Cardiac muscle cell (in vitro differentiated cells and primary cell): ENCODE measurements around the gene GPHA2. TPM values are rescaled to one million over a fixed set of nuclear protein-coding genes. Genes with fewer than 3 reads are reported as not detected.

Experiments
- DNase-seq, 2 donors: peaks; one replicate each; pipeline versions ENCODE4 v3.0.0 to v3.0.0-alpha.2; 2010 to 2017; ENCODE audit warnings: low read depth in 1 of 2, low spot score in 1 of 2
- H3K27ac ChIP-seq: fragments of 200-600 bp; sonication (generic); 2 replicates; pipeline ENCODE4 v1.5.1; 2016
- H3K27me3 ChIP-seq: fragments of 200-600 bp; sonication (generic); 2 replicates; pipeline ENCODE4 v1.6.0; 2016; ENCODE audit warnings: control low read depth
- H3K36me3 ChIP-seq: fragments of 200-600 bp; sonication (generic); 2 replicates; pipeline ENCODE4 v1.5.1; 2016; ENCODE audit warnings: control low read depth
- H3K4me1 ChIP-seq: fragments of 200-600 bp; sonication (generic); 2 replicates; pipeline ENCODE4 v1.8.1; 2017; ENCODE audit warnings: low read depth, mild to moderate bottlenecking, mixed run types
- H3K4me3 ChIP-seq: fragments of 200-600 bp; sonication (generic); 2 replicates; pipeline ENCODE4 v1.5.1; 2016; ENCODE audit warnings: mild to moderate bottlenecking
- H3K9me3 ChIP-seq: fragments of 200-600 bp; sonication (generic); 2 replicates; pipeline ENCODE4 v1.5.1; 2017; ENCODE audit warnings: low read depth, mild to moderate bottlenecking, control low read depth
- CTCF ChIP-seq: IDR thresholded peaks from 2 replicates; pipeline ENCODE4 v1.5.1; 2012; ENCODE audit warnings: low read depth, mild to moderate bottlenecking, low read length
- polyA plus RNA-seq: library from polyadenylated mRNA; unstranded; fragments of >200 nt; fragmentation: Nextera tagmentation; extraction: Ambion mirVana; gene quantifications from 2 replicates; pipeline ENCODE4 v1.2.1, GENCODE V29; 2016
- total RNA-seq: library from RNA; depleted of rRNA; stranded (reverse); fragments of >200 nt; gene quantifications from 2 replicates; pipeline ENCODE4 v1.2.3, GENCODE V29; 2016

GPHA2 gene
- total and polyA plus RNA-seq, 2 experiments from 2014 or later = 0.60 TPM; not detected in 1

DNA sequence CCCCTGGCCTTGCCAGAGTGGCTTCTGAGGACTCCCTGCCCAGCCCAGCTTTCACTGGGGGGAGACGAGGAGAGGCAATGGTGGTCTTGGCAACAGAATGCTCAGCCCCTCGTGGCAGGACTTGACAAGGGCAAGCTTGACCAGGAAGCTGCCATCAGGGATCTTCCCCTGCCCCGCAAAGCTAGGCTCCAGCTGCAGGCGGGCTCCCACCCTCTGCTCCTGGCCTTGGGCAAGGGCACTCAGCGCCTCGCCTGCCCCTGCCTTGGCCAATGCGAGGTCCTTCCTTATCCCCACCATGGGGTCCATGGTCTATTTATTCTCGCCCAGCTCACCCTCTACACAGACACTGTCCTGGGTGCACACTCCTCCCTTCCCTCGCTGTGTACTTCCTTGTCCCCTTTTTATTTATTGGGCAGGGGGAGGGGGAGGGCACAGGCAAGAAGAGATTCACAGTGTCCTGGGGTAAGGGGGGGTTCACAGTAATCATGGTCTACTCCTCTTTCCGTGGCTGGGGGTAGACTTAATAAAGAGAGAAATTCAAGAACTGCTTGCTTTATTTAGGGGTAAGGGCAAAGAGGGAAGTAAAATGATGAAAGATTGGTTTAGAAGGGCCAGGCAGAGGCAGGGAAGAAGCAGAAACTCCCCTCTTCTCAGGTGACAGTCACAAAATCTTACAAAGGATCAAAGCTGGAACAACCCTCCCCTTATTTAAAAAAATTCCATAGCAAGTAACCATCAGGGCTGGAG lies 1.6 kb downstream of the GPHA2 start:
- H3K4me1 ChIP-seq = no peaks in the 10 kb centered on the region
- H3K4me3 ChIP-seq = no peak overlapping the region
- no peaks in the 10 kb centered on the region for H3K27me3 ChIP-seq
- TF ChIP-seq CTCF = no peak
- DNase-seq = no peak
- H3K9me3 ChIP-seq = no peaks in the 10 kb centered on the region
- no peak overlapping the region for H3K27ac ChIP-seq
- H3K36me3 ChIP-seq = peaks cover 12% of the 10 kb centered on the region

DNA sequence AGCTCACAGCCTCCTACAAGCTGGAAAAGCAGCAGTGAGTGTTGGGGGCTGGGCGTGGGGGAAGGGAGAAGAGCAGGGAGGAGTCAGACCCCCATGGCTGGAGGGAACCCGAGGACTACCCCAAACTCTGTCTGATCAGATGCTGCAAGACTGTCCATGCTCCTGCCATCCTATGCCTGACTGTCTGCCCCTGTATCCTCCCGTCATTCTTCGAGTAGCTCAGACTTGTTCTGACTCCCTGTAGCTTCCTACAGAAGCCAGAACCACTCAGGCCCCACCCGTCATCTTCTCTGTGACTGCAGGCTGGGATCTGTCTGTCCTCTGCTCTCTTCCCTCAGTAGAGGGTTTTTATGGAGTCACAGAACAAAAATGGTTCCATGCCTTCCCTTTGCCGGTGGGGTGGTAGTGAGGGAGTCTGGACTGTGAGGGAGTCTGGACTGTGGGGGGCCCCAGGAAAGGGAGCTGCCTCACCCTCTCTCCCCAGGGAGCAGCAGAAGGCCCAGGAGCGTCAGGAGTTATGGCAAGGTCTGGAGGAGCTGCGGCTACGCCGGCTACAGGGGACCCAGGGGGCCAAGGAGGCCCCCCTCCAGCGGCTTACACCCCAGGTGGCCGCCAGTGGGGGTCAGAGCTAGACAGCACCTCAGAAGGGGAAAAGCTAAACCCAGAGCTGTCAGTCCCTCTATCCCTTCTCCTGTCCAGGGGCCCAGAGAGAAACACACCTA lies 2.3 kb downstream of the GPHA2 start:
- TF ChIP-seq CTCF = no peak
- H3K27me3 ChIP-seq = no peaks in the 10 kb centered on the region
- no peak overlapping the region for H3K4me3 ChIP-seq
- no peaks in the 10 kb centered on the region for H3K4me1 ChIP-seq
- H3K36me3 ChIP-seq = peaks cover 12% of the 10 kb centered on the region
- H3K27ac ChIP-seq = no peak overlapping the region
- no peaks in the 10 kb centered on the region for H3K9me3 ChIP-seq
- DNase-seq = no peak

GRCh38 chr11:64932324-64932723 lies 3.4 kb downstream of the GPHA2 start:
- Histone ChIP-seq H3K9me3 (no peaks in the 10 kb centered on the region), H3K27ac (no peak overlapping the region), H3K27me3 (no peaks in the 10 kb centered on the region), H3K36me3 (peaks cover 12% of the 10 kb centered on the region), H3K4me1 (no peaks in the 10 kb centered on the region), H3K4me3 (no peak overlapping the region)
- DNase-seq = no peak
- TF ChIP-seq CTCF = no peak

DNA sequence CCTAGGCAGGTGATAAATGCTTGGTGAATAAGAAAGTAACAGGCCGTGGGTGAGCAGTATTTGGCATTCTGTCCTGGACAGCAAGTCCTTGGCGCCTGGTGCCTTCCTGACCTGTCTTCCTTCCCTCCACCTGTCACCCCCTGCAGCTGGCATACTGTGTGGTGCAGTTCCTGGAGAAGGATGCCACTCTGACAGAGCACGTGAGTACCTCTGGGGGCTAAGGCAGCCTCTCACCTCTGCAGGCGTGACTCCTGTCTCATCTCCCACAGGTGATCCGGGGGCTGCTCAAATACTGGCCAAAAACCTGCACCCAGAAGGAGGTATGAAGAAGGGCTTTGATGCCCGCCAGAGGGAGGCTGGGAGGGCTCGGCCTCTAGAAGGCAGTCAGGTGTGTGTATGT lies 4.4 kb downstream of the GPHA2 start:
- Histone ChIP-seq H3K27ac (no peak overlapping the region), H3K36me3 (peaks cover 12% of the 10 kb centered on the region), H3K4me1 (no peaks in the 10 kb centered on the region), H3K4me3 (no peak overlapping the region), H3K9me3 (no peaks in the 10 kb centered on the region), H3K27me3 (no peaks in the 10 kb centered on the region)
- no peak for DNase-seq
- no peak for TF ChIP-seq CTCF

DNA sequence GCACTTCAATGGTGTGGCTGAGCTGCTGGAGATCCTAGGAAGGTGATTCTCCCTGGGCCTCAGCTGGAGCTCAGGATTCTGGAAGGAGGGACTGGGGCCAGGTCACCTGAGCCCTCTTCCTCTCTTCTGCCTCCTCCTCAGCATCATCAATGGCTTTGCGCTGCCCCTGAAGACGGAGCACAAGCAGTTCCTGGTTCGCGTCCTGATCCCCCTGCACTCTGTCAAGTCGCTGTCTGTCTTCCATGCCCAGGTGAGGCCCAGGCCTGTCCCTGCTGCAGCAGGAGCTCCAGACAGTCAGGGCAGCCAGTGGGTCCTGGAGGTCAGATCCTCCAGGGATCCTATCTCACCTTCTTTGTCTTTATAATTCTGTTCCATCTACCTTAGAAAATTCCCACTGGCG lies 5.4 kb downstream of the GPHA2 start:
- peaks cover 12% of the 10 kb centered on the region for H3K36me3 ChIP-seq
- no peak overlapping the region for H3K27ac ChIP-seq
- TF ChIP-seq CTCF = no peak
- no peak for DNase-seq
- no peaks in the 10 kb centered on the region for H3K27me3 ChIP-seq
- H3K4me1 ChIP-seq = peaks cover under 1% of the 10 kb centered on the region
- no peaks in the 10 kb centered on the region for H3K9me3 ChIP-seq
- no peak overlapping the region for H3K4me3 ChIP-seq
